Neural progenitor cell (in vitro differentiated cells): ENCODE data around the gene UGT1A7. TPM values are rescaled to one million over a fixed set of nuclear protein-coding genes. Genes with fewer than 3 reads are reported as not detected.

Experiments used
- DNase-seq: peaks from one replicate; pipeline ENCODE4 v3.0.0-alpha.2; 2016; ENCODE audit warnings: low spot score
- H2AFZ ChIP-seq: fragments of 200-600 bp; sonication (generic); replicated peaks from 2 replicates; pipeline ENCODE4 v1.6.1; 2016; ENCODE audit warnings: antibody characterized with exemption
- H3F3A ChIP-seq: fragments of 200-600 bp; sonication (generic); 2 replicates; pipeline ENCODE4 v1.6.1; 2016; ENCODE audit warnings: antibody characterized with exemption, low read depth
- H3K27ac ChIP-seq: fragments of 200-600 bp; sonication (generic); 2 replicates; pipeline ENCODE4 v1.5.1; 2016; ENCODE audit warnings: mild to moderate bottlenecking
- H3K27me3 ChIP-seq: fragments of 200-600 bp; sonication (generic); 2 replicates; pipeline ENCODE4 v1.6.1; 2016; ENCODE audit warnings: mild to moderate bottlenecking, moderate library complexity
- H3K36me3 ChIP-seq: fragments of 200-600 bp; sonication (generic); 2 replicates; pipeline ENCODE4 v1.5.1; 2016
- H3K4me1 ChIP-seq: fragments of 200-600 bp; sonication (generic); 2 replicates; pipeline ENCODE4 v1.6.1; 2016; ENCODE audit warnings: mixed run types
- H3K4me2 ChIP-seq: fragments of 200-600 bp; sonication (generic); 2 replicates; pipeline ENCODE4 v1.6.1; 2016
- H3K4me3 ChIP-seq: fragments of 200-600 bp; sonication (generic); 2 replicates; pipeline ENCODE4 v1.5.1; 2016
- H3K79me2 ChIP-seq: fragments of 200-600 bp; sonication (generic); 2 replicates; pipeline ENCODE4 v1.6.1; 2016; ENCODE audit warnings: low read depth
- H3K9ac ChIP-seq: fragments of 200-600 bp; sonication (generic); 2 replicates; pipeline ENCODE4 v1.6.1; 2016
- H3K9me3 ChIP-seq: fragments of 200-600 bp; sonication (generic); 2 replicates; pipeline ENCODE4 v1.5.1; 2016; ENCODE audit warnings: low read depth
- H4K20me1 ChIP-seq: fragments of 200-600 bp; sonication (generic); 2 replicates; pipeline ENCODE4 v1.6.1; 2016; ENCODE audit warnings: low read depth
- H3K27ac Mint-ChIP-seq: 3 replicates; pipeline ENCODE4 v1.8.0; 2021; ENCODE audit warnings: mixed read lengths
- H3K27me3 Mint-ChIP-seq: 2 replicates; pipeline ENCODE4 v1.8.0; 2022; ENCODE audit warnings: low read depth, mild to moderate bottlenecking, inconsistent platforms, moderate library complexity, mixed read lengths; ENCODE audit not compliant: insufficient read depth
- H3K36me3 Mint-ChIP-seq: 3 replicates; pipeline ENCODE4 v1.8.0; 2021; ENCODE audit warnings: mixed read lengths
- H3K4me1 Mint-ChIP-seq: 3 replicates; pipeline ENCODE4 v1.8.0; 2021; ENCODE audit warnings: mixed read lengths
- H3K4me3 Mint-ChIP-seq: 3 replicates; pipeline ENCODE4 v1.8.0; 2021; ENCODE audit warnings: mild to moderate bottlenecking, moderate library complexity, mixed read lengths
- H3K9me3 Mint-ChIP-seq: 3 replicates; pipeline ENCODE4 v1.8.0; 2020; ENCODE audit warnings: mixed read lengths
- EZH2 ChIP-seq: fragments of 200-600 bp; sonication (generic); IDR thresholded peaks from 2 replicates; pipeline ENCODE4 v1.6.1; 2017; ENCODE audit warnings: antibody characterized with exemption, mild to moderate bottlenecking, moderate library complexity
- EZH2phosphoT487 ChIP-seq: fragments of 200-600 bp; sonication (generic); IDR thresholded peaks from 2 replicates; pipeline ENCODE4 v1.6.1; 2017; ENCODE audit warnings: antibody characterized with exemption
- total RNA-seq: library from RNA; depleted of rRNA; stranded (reverse); fragments of >200 nt; gene quantifications from 2 replicates; pipeline ENCODE4 v1.2.3, GENCODE V29; 2015; ENCODE audit warnings: low replicate concordance
- TF ChIP-seq, protein P1 (sequence below): fragments of 200-600 bp; sonication (generic); IDR thresholded peaks from 2 replicates; pipeline ENCODE4 v1.5.1; 2017; ENCODE audit warnings: antibody characterized with exemption, mild to moderate bottlenecking

UGT1A7 gene
- total RNA-seq, 1 donor from 2014 or later, result not detected

GRCh38 chr2:233801357-233802131 is 119.8 kb downstream of the UGT1A7 start:
- Histone ChIP-seq H3K9me3 (no peaks in the 10 kb centered on the region), H3F3A (no peaks in the 10 kb centered on the region), H3K27me3 (no peaks in the 10 kb centered on the region), H3K9ac (no peak overlapping the region), H3K4me2 (no peak overlapping the region), H2AFZ (no peak overlapping the region), H3K36me3 (no peaks in the 10 kb centered on the region), H3K79me2 (no peaks in the 10 kb centered on the region), H3K4me1 (no peaks in the 10 kb centered on the region), H3K27ac (no peak overlapping the region), H4K20me1 (no peaks in the 10 kb centered on the region), H3K4me3 (no peak overlapping the region)
- H3K9me3 Mint-ChIP-seq, result peaks cover 16% of the 10 kb centered on the region
- no peak for DNase-seq
- H3K4me1 Mint-ChIP-seq, result no peaks in the 10 kb centered on the region
- TF ChIP-seq EZH2 (no peak), EZH2phosphoT487 (no peak)
- TF ChIP-seq, protein P1, sequence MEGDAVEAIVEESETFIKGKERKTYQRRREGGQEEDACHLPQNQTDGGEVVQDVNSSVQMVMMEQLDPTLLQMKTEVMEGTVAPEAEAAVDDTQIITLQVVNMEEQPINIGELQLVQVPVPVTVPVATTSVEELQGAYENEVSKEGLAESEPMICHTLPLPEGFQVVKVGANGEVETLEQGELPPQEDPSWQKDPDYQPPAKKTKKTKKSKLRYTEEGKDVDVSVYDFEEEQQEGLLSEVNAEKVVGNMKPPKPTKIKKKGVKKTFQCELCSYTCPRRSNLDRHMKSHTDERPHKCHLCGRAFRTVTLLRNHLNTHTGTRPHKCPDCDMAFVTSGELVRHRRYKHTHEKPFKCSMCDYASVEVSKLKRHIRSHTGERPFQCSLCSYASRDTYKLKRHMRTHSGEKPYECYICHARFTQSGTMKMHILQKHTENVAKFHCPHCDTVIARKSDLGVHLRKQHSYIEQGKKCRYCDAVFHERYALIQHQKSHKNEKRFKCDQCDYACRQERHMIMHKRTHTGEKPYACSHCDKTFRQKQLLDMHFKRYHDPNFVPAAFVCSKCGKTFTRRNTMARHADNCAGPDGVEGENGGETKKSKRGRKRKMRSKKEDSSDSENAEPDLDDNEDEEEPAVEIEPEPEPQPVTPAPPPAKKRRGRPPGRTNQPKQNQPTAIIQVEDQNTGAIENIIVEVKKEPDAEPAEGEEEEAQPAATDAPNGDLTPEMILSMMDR, result no peak
- H3K36me3 Mint-ChIP-seq, result no peaks in the 10 kb centered on the region
- H3K27ac Mint-ChIP-seq, result no peak overlapping the region
- H3K27me3 Mint-ChIP-seq, result peaks cover 4% of the 10 kb centered on the region
- no peak overlapping the region for H3K4me3 Mint-ChIP-seq

- Histone ChIP-seq H2AFZ (no peak overlapping the region), H4K20me1 (no peaks in the 10 kb centered on the region), H3K4me3 (no peak overlapping the region), H3K27ac (no peak overlapping the region), H3F3A (no peaks in the 10 kb centered on the region), H3K4me2 (no peak overlapping the region), H3K27me3 (no peaks in the 10 kb centered on the region), H3K79me2 (no peaks in the 10 kb centered on the region), H3K9ac (no peak overlapping the region), H3K36me3 (no peaks in the 10 kb centered on the region), H3K4me1 (no peaks in the 10 kb centered on the region), H3K9me3 (no peaks in the 10 kb centered on the region)
- H3K27me3 Mint-ChIP-seq, result peaks cover 4% of the 10 kb centered on the region
- TF ChIP-seq, protein P1, result no peak
- TF ChIP-seq EZH2phosphoT487 (no peak), EZH2 (no peak)
- H3K4me3 Mint-ChIP-seq, result no peak overlapping the region
- H3K4me1 Mint-ChIP-seq, result no peaks in the 10 kb centered on the region
- H3K36me3 Mint-ChIP-seq, result no peaks in the 10 kb centered on the region
- H3K9me3 Mint-ChIP-seq, result peaks cover 16% of the 10 kb centered on the region
- H3K27ac Mint-ChIP-seq, result no peak overlapping the region
- DNase-seq, result no peak
Observed at GRCh38 chr2:233802132-233802815, 120.6 kb downstream of the UGT1A7 start.

GRCh38 chr2:233803292-233803911 is 121.7 kb downstream of the UGT1A7 start:
- no peak overlapping the region for H3K27ac ChIP-seq
- no peak overlapping the region for H2AFZ ChIP-seq
- H3K9me3 ChIP-seq, result no peaks in the 10 kb centered on the region
- no peaks in the 10 kb centered on the region for H3K27me3 ChIP-seq
- Mint-ChIP-seq H3K4me3 (no peak overlapping the region), H3K27ac (no peak overlapping the region), H3K4me1 (no peaks in the 10 kb centered on the region), H3K27me3 (peaks cover 4% of the 10 kb centered on the region), H3K36me3 (no peaks in the 10 kb centered on the region), H3K9me3 (peaks cover 16% of the 10 kb centered on the region)
- H3K4me2 ChIP-seq, result no peak overlapping the region
- H3K4me3 ChIP-seq, result no peak overlapping the region
- H3K36me3 ChIP-seq, result no peaks in the 10 kb centered on the region
- H3K79me2 ChIP-seq, result no peaks in the 10 kb centered on the region
- no peaks in the 10 kb centered on the region for H4K20me1 ChIP-seq
- DNase-seq, result no peak
- H3K4me1 ChIP-seq, result no peaks in the 10 kb centered on the region
- no peaks in the 10 kb centered on the region for H3F3A ChIP-seq
- TF ChIP-seq, protein P1, result no peak
- TF ChIP-seq EZH2, result no peak
- TF ChIP-seq EZH2phosphoT487, result no peak
- H3K9ac ChIP-seq, result no peak overlapping the region
